Skeletal muscle satellite cell (primary cell): ENCODE measurements around the gene RDM1.

Experiments used
- H3K27me3 ChIP-seq: 2 replicates; pipeline ENCODE4 v1.7.0; 2013; ENCODE audit warnings: low read length; ENCODE audit not compliant: control insufficient read depth, insufficient read depth
- H3K36me3 ChIP-seq: 2 replicates; pipeline ENCODE4 v1.7.0; 2013; ENCODE audit warnings: mild to moderate bottlenecking, control low read depth, low read length; ENCODE audit not compliant: insufficient read depth
- H3K4me1 ChIP-seq: 2 replicates; pipeline ENCODE4 v1.7.0; 2013; ENCODE audit warnings: low read length; ENCODE audit not compliant: control insufficient read depth, insufficient read depth
- H3K4me2 ChIP-seq: 2 replicates; pipeline ENCODE4 v1.7.0; 2013; ENCODE audit warnings: mild to moderate bottlenecking, low read length
- H3K4me3 ChIP-seq: 2 replicates; pipeline ENCODE4 v1.7.0; 2013; ENCODE audit warnings: low read length
- H3K9ac ChIP-seq: 2 replicates; pipeline ENCODE4 v1.7.0; 2013; ENCODE audit warnings: mild to moderate bottlenecking, low read depth, low read length, moderate library complexity
- H3K9me3 ChIP-seq: replicated peaks from 2 replicates; pipeline ENCODE4 v1.7.0; 2013; ENCODE audit warnings: mild to moderate bottlenecking, control low read depth, low read length

The RDM1 gene

DNA sequence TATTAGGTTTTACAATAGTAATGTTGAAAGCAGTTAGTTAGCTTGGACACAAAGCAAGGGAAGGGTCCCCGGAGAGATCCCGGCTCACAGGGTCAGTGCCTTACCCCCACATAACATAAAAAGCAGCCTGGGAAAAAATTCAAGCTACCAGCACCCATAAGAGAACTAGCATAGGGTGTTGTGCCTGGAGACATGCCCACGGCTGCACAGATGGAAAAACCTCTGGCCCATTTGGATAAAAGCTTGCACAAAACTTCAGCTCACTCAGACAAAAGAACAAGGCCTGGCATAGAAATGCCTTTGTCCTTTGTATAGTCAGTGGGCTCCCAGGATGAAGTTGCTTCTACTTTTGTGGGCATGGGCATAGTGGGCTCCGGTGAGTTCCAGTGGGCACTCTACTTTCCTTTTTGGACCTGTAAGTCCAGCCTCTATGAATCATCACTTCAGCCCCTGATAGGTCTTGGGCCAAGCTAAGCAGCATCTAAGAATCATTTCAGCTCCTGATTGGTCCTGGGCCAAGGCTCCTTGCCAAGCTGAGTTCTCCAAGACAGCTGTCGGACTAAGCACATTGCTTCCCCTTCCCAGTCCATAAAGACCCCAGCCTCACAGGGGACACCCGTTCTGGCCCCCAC is 1.3 kb upstream of the RDM1 start:
- Histone ChIP-seq H3K9me3 (no peaks in the 10 kb centered on the region), H3K4me1 (peaks cover 14% of the 10 kb centered on the region), H3K9ac (no peak overlapping the region), H3K27me3 (peaks cover 10% of the 10 kb centered on the region), H3K4me3 (no peak overlapping the region), H3K36me3 (no peaks in the 10 kb centered on the region), H3K4me2 (no peak overlapping the region)

DNA sequence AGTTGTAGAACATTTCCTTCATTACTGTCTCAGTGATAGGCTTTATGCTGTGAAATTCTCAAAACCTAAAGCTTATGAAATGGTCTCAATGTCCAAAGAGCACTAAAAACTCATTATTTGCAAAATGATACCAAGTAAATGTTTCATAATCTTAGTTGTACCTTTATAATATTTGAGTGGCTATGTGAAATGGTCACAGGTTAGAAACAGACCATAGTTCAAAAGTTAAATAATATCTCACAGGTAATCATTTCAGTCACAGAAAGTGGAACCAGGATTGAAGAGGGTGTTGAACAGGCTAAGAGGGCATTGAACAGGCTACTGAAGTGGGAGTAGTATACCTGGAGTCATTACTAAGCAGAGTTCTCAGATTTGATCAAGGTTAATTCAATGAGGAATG is 2.9 kb downstream of the RDM1 start:
- peaks cover 4% of the 10 kb centered on the region for H3K27me3 ChIP-seq
- H3K9me3 ChIP-seq, result no peaks in the 10 kb centered on the region
- no peaks in the 10 kb centered on the region for H3K36me3 ChIP-seq
- H3K4me1 ChIP-seq, result peaks cover 14% of the 10 kb centered on the region
- H3K9ac ChIP-seq, result no peak overlapping the region
- H3K4me2 ChIP-seq, result no peak overlapping the region
- H3K4me3 ChIP-seq, result no peak overlapping the region

DNA sequence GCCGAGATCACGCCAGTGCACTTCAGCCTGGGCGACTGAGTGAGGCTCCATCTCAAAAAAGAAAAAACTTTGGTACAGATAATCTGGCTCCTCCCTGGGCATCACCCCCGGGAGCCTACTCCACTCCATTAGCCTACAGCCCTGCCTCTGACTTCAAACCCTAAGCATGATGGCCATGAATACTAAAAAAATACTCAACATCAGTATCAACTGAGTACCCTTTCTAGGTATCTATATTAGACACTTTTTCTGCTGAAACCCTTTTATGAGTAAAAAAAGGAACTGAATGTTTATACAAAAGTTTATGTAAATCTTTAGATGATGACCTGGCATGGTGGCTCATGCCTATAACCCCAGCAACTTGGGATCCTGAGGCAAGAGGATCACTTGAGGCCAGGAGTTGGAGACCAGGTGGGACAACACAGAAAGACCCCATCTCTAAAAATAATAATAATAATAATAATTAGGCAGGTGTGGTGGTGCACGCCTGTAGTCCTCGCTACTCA is 6.9 kb downstream of the RDM1 start:
- Histone ChIP-seq H3K4me1 (no peaks in the 10 kb centered on the region), H3K27me3 (no peaks in the 10 kb centered on the region), H3K9ac (no peak overlapping the region), H3K9me3 (no peaks in the 10 kb centered on the region), H3K36me3 (no peaks in the 10 kb centered on the region), H3K4me2 (no peak overlapping the region), H3K4me3 (no peak overlapping the region)

DNA sequence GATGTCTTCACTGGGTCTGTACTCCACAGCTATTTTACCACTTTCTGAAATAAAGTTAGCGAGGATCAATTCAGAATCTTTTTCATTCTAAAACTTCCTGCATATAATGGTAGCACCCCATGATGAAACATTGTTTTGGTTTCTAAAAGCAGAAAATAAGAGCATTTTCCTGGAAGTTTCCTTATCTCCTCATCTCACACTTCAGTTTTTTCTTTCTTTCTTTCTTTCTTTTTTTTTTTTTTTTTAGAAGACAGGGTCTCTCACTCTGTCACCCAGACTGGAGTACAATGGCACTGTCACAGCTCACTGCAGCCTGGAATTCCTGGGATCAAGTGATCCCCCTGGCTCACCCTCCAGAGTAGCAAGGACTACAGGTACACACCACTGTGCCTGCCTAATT is 10.3 kb downstream of the RDM1 start:
- Histone ChIP-seq H3K4me3 (no peak overlapping the region), H3K4me2 (no peak overlapping the region), H3K36me3 (no peaks in the 10 kb centered on the region), H3K9ac (no peak overlapping the region), H3K9me3 (no peaks in the 10 kb centered on the region), H3K27me3 (no peaks in the 10 kb centered on the region), H3K4me1 (no peaks in the 10 kb centered on the region)

DNA sequence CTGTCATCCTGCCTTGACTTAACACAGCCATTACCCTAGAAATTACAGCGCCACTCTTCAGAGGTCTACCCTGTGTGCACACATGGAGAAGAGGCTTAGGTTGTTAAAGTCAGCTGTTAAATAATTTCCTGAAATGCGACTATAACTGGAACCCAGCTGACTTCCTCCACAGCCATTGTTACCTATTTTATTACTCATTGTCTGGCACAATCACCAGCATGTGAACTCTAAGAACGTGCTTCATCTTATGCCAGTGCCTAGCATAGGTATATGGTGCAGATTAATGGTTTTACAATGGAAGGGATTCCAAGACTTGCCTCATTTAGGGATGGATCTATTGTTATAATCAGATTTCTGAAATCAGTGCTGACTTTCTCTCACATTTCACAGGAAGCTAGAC is 11.9 kb downstream of the RDM1 start:
- H3K4me2 ChIP-seq, result no peak overlapping the region
- H3K4me1 ChIP-seq, result no peaks in the 10 kb centered on the region
- H3K9ac ChIP-seq, result no peak overlapping the region
- H3K4me3 ChIP-seq, result no peak overlapping the region
- no peaks in the 10 kb centered on the region for H3K36me3 ChIP-seq
- H3K27me3 ChIP-seq, result peaks cover 4% of the 10 kb centered on the region
- H3K9me3 ChIP-seq, result no peaks in the 10 kb centered on the region

DNA sequence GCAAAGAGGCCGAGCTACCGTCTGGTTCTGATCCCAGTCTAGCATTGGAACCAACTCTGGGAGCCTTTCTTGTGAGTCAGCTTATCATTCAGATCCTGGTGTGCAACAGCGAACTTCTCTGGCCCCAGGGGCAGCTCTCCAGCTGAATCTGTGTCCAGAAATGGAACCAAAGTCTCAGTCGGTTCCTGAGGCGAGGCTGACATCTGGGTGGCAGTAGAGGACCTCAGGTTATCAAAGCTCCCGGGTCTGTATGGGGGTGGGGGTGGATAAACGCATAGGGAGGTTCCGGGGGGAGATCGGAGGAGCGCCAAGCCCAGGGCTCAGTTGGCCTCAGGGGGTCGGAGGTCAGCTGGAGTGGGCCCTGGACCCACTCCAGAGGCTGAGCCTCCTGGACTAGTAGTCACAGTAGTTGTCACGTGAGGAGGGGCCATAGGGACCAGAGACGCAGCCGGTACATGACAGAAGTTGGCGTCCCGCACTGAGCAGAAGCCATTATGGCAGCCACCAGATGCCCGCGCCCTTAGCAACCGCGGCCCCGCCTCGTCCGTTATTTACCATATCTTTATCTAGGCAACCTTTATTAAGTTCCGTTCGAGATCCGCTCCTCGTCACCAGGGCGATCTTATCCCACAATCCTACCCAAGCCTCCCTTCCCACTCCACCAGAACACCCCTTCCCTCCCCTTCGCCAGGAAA is 12.9 kb downstream of the RDM1 start:
- H3K4me1 ChIP-seq, result no peaks in the 10 kb centered on the region
- no peak overlapping the region for H3K4me2 ChIP-seq
- no peaks in the 10 kb centered on the region for H3K36me3 ChIP-seq
- H3K27me3 ChIP-seq, result peaks cover 4% of the 10 kb centered on the region
- H3K9me3 ChIP-seq, result no peaks in the 10 kb centered on the region
- no peak overlapping the region for H3K4me3 ChIP-seq
- no peak overlapping the region for H3K9ac ChIP-seq

DNA sequence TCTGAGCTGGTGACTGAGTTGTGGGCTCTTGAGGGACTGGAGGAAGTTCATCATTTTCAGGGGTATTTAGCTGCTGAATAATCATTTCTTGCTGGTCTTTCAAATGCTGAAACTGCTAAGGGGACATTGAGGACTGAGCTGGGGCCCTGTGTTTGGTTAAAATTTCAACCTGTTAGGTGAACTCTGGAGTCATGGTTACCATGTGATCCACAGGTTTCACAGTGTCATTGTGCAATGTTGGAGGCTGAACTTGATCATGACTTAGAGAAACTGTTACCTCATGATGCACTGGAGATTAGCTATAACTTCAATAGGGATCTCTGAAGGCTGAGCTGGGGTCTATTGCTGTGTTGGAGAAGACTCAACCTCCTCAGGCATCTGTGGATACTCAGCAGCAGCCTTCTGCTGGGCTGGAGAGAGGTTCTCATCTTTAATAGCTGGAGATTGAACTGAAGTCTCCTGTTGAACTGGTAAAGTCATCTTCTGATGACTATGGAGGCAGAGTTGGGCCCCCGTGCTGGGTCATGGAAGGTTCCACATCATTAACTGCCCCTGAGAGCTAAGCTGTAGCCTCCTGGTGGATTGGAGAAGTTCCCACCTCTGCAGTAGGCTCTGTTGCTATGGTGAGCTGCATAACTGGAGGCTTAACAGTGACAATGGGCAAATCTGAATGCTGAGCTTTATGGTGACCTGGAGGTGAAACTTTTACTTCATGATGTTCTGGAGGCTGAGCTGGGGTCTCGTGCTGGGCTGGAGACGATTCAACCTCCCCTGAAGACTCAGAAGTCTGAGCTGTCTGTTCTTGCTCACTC is 15.2 kb downstream of the RDM1 start:
- Histone ChIP-seq H3K4me3 (no peak overlapping the region), H3K4me1 (no peaks in the 10 kb centered on the region), H3K27me3 (peaks cover 4% of the 10 kb centered on the region)

DNA sequence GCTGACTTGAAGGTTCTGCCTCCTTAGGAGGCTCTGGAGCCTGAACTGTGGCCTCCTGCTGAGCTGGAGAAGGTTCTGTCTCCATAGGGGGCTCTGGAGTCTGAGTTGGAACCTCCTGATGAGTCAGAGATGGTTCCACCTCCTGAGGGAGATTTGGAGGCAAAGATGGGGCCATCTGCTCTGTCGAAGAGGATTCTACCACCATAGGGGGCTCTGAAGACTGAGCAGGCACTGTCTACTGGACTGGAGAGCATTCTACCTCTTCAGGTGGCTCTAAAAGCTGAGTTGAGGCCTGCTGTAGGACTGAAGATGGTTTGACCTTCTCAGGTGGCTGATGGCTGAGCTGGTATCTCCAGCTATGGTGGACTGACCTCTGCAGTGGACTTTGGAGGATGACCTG is 16.2 kb downstream of the RDM1 start:
- Histone ChIP-seq H3K4me2 (no peak overlapping the region), H3K9me3 (no peaks in the 10 kb centered on the region), H3K4me1 (no peaks in the 10 kb centered on the region), H3K36me3 (no peaks in the 10 kb centered on the region), H3K9ac (no peak overlapping the region), H3K27me3 (peaks cover 4% of the 10 kb centered on the region), H3K4me3 (no peak overlapping the region)

More for the DNA sequence above, 15.2 kb downstream of the RDM1 start:
- Histone ChIP-seq H3K4me2 (no peak overlapping the region), H3K9ac (no peak overlapping the region), H3K36me3 (no peaks in the 10 kb centered on the region), H3K9me3 (no peaks in the 10 kb centered on the region)

DNA sequence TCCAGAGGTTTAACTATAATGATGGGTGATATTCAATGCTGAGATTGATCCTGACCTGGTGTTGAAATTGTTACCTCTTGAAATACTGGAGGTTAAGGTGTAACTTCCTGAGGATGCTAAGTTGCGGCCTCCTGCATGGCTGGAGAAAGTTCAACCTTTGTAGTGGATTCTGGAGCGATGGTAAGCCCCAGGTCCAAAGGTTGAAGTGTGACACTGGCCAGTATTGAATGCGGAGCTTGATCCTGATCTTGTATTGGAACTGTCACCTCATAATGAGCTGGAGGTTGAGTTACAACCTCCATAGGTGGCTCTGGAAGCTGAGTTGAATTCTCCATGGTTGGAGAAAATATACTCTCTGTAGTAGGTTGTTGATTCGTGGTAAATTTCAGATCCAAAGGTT is 17.0 kb downstream of the RDM1 start:
- Histone ChIP-seq H3K4me3 (no peak overlapping the region), H3K9me3 (no peaks in the 10 kb centered on the region), H3K4me2 (no peak overlapping the region), H3K27me3 (peaks cover 6% of the 10 kb centered on the region), H3K9ac (no peak overlapping the region), H3K36me3 (no peaks in the 10 kb centered on the region), H3K4me1 (no peaks in the 10 kb centered on the region)

DNA sequence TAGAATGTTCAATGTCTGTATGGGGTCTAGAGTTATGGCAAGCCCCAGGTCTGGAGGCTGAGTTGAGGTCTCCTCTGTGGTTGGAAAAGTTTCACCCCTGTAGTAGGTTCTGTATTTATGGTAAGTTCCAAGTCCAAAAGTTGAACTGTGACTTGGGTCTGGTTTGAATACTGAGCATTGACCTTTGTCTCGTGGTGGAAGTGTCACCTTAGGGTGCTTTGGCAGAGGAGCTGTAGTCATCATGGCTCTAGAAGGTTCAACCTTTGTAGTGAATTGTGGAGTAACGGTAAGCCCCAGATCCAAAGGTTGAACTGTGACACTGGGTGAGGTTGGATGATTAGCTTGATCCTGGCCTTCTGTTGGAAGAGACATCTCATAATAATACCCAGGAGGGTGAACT is 17.6 kb downstream of the RDM1 start:
- H3K9me3 ChIP-seq, result no peaks in the 10 kb centered on the region
- H3K4me3 ChIP-seq, result no peak overlapping the region
- H3K4me2 ChIP-seq, result no peak overlapping the region
- no peaks in the 10 kb centered on the region for H3K4me1 ChIP-seq
- no peak overlapping the region for H3K9ac ChIP-seq
- peaks cover 9% of the 10 kb centered on the region for H3K27me3 ChIP-seq
- no peaks in the 10 kb centered on the region for H3K36me3 ChIP-seq

DNA sequence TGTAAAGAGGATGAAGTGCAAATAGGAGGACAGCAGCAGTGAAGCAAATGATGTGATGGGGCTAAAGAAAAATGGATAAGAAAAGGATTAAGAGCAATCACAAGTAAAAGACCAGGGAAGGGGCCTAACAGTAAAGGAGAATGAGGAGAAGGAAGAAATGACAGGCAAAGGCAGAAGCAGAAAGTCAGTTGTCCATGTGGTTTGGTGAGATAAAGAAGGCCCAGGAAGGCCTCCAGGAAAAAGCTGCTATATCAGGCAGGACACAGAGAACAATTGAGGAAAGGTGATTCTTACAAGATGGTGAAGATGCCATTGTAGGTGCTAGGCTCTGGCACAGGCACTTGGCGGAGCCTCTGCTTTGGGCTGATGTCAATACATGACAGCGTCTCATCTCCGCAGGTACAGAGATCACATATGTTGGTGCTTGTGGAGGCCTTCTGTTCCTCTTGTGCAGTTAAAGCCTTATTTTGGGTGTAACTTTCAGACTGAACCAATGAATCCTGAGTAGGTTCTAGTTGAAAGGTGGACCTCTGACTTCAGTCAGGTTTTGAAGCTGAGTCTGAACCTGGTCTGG is 18.1 kb downstream of the RDM1 start:
- no peaks in the 10 kb centered on the region for H3K36me3 ChIP-seq
- H3K4me1 ChIP-seq, result no peaks in the 10 kb centered on the region
- H3K4me3 ChIP-seq, result no peak overlapping the region
- no peak overlapping the region for H3K9ac ChIP-seq
- peaks cover 9% of the 10 kb centered on the region for H3K27me3 ChIP-seq
- H3K9me3 ChIP-seq, result no peaks in the 10 kb centered on the region
- H3K4me2 ChIP-seq, result no peak overlapping the region
